HG02852 (cell line): Measurements from ENCODE around the gene SYNRG.
A peak's percentile ranks its signal among the peaks of the same experiment; 100 is the strongest.
"Not testable (repeated sequence)": the region's sequence is repeated elsewhere in the genome, so short reads cannot be mapped to it uniquely, and the experiment has no call there.

ENCODE experiments used
- ATAC-seq: cut with Tn5 transposase; IDR thresholded peaks from one replicate; pipeline ENCODE4 v1.9.1; 2021; ENCODE audit warnings: mild to moderate bottlenecking, moderate library complexity; ENCODE audit not compliant: unreplicated experiment

SYNRG gene, protein sequence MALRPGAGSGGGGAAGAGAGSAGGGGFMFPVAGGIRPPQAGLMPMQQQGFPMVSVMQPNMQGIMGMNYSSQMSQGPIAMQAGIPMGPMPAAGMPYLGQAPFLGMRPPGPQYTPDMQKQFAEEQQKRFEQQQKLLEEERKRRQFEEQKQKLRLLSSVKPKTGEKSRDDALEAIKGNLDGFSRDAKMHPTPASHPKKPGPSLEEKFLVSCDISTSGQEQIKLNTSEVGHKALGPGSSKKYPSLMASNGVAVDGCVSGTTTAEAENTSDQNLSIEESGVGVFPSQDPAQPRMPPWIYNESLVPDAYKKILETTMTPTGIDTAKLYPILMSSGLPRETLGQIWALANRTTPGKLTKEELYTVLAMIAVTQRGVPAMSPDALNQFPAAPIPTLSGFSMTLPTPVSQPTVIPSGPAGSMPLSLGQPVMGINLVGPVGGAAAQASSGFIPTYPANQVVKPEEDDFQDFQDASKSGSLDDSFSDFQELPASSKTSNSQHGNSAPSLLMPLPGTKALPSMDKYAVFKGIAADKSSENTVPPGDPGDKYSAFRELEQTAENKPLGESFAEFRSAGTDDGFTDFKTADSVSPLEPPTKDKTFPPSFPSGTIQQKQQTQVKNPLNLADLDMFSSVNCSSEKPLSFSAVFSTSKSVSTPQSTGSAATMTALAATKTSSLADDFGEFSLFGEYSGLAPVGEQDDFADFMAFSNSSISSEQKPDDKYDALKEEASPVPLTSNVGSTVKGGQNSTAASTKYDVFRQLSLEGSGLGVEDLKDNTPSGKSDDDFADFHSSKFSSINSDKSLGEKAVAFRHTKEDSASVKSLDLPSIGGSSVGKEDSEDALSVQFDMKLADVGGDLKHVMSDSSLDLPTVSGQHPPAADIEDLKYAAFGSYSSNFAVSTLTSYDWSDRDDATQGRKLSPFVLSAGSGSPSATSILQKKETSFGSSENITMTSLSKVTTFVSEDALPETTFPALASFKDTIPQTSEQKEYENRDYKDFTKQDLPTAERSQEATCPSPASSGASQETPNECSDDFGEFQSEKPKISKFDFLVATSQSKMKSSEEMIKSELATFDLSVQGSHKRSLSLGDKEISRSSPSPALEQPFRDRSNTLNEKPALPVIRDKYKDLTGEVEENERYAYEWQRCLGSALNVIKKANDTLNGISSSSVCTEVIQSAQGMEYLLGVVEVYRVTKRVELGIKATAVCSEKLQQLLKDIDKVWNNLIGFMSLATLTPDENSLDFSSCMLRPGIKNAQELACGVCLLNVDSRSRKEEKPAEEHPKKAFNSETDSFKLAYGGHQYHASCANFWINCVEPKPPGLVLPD (N-terminal part only)

GRCh38 chr17:37609170-37610040 is at the start of gene SYNRG:
Gene SYNRG, minus strand, starts transcription at chr17:37609418. Its CDS starts 63 bp downstream, at chr17:37609355.
- ATAC-seq: peak; percentile 86

DNA sequence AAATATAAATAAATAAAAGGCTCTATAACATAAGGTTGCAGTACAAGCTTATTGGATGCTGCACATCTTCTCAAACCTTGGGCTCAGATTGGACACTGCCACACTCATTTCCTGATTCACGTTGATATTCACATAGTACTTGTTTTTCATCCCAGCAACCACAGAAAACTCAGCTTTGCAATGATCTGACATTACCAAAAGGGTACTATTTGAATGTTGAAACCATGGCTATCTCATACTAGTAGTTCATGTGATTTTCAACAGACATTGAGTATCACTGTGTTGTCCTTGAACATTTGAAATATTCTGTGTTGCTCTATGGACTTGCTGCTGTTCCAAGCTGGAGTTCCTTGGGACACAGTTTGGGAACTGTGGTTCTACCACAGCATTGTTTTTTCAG is 48.0 kb upstream of the SYNRG start:
- ATAC-seq: no peak

DNA sequence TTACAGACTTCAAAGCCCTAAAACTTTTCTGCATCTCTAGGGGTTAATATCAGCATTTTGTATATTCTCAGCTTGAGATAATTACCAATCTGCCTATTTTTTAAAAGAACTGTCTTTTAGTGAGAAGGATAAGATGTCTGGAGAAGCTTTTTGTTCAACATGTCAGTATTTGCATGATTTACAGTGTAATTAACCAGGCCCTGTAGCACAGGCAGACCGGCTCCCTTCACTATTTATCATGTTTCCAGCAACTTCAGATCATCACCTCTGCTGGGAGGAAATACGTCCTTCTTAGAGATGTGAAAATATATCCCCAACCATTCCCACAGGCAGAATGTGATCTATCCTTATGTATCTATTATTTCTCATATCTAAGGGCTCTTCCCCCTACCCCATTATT is 42.6 kb upstream of the SYNRG start:
- ATAC-seq: no peak

DNA sequence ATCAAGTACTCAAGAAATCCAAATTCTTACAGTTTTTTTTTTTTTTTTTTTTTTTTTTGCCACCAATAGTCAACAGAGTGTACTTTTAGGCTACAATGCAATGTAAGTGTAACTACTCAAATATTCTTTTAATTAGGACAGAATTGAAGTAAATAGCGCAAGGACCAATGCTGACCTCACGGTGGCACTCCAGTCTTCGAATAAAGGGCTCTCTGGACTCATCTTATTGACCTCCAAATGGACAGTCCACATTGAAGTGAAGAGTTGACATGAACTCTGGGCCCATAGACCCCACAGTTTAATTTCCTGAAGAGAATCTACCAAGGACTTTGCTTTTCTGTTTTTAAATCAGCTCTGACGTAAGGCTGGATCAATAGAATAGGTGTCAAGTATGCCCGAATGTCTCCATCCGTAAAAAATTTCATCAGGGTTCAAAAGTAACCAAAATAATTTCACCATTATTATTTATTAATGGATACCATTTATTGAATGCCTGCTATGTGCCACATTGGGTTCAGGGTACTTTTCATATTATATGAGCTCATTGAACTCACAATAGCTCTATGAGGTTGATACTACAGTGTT is 41.3 kb upstream of the SYNRG start:
- ATAC-seq: no peak

DNA sequence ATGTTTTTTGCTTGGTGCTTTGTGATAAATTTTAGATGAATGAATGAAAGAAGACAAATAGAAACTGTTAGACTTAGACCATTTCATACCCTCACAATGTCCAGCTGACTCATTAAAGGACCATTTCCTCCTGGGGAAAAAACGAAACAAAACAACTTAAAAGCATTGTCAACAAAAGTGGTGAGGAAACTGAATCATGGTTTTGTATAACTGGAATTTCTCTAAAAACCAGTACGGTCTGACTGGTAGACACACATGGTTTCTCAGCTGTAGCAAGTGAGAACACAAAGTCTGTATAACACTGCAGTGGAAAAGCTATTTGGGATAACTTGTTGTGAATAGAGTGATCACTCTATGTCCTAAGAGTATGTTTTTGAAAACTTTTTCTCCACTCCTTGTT is 39.3 kb upstream of the SYNRG start:
- no peak for ATAC-seq

- no peak for ATAC-seq
Measured at GRCh38 chr17:37647856-37648255, 38.6 kb upstream of the SYNRG start.

DNA sequence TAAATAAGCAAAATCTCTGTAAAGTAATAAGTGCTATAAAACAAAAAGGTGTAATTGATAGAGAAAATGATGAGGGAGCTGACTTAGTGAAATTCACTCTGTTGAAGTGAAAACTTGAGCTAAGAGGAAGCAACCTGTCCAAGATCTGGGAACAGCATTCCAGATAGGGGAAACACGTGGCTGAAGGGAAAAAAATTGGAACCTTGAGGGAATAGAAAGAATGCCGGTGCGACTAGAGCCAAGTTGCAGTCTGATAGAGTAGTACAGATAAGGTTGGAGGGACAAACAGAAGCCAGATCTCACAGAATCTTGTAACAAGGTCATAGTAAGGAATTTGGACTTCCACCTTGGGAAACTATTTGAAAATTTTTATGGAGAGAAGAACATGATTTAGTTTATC is 34.7 kb upstream of the SYNRG start:
- no peak for ATAC-seq

GRCh38 chr17:37643118-37643766 is 34.0 kb upstream of the SYNRG start, which contains the start of gene DDX52:
Gene DDX52, minus strand, starts transcription at chr17:37643446. Its CDS starts 26 bp downstream, at chr17:37643420.
- peak; percentile 94 for ATAC-seq

DNA sequence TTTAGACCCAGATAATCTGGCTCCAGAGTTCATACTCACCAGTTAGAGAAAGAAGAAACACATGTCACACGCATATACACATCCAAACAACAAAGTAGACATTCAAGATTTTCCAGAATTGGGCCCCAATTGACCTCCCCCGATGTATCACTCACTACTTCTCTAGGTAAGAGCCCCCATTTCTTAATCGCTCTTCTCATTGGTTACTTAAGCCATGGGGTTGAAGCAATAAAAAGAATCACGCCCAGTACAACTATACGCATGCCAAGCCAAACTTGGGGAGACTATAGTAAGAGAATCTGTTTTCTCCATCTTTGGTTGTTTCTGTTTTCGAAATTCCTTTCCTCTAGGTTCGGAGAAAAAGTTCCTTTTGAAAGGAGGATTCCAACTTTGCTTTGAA is 33.5 kb upstream of the SYNRG start:
- no peak for ATAC-seq

DNA sequence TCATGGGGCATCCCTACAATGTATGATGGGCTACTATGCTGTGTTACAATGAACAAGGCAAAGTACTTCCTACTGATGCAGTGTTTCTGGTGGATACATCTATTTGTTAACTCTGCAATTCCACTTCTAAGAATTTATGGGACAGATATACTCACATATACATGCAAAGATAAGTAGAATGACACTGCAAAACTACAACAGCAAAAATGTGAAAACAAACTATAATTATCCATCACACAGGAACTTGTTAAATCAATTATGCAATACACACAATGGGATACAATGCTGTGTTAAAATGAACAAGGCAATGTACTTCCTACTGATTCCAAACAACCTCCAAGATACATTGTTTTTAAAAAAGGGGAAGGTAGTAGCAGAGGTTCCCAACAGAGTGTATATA is 30.8 kb upstream of the SYNRG start:
- ATAC-seq: no peak

DNA sequence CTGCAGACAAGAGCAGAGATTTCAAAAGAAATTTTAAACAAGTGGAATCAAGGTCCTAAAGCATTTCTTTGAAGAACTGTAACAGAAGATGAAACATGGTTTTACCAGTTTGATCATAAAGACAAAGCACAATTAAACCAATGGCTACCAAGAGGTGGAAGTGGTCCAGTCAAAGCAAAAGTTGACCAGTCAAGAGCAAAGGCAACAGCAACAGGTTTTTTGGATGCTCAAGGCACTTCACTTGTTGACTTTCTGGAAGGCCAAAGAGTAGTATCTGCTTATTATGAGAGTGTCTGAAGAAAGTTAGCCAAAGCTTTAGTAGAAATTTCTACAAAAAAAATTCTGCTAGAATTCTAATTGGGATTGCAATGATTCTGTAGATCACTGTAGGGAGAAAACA is 28.7 kb upstream of the SYNRG start:
- ATAC-seq: no peak

DNA sequence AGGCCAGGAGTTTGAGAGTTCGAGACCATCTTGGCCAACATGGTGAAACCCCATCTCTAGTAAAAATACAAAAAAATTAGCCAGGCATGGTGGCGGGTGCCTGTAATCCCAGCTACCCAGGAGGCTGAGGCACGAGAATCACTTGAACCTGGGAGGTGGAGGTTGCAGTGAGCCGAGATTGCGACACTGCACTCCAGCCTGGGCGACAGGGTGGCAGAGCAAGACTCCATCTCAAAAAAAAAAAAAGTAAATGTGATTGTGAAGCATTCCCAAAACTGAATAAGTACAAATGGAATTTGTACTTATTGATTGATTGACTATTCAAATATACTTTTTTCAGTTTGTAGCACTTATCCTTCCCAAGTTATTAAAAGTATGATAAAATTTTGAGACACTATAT is 7.2 kb upstream of the SYNRG start:
- not testable (repeated sequence) for ATAC-seq

DNA sequence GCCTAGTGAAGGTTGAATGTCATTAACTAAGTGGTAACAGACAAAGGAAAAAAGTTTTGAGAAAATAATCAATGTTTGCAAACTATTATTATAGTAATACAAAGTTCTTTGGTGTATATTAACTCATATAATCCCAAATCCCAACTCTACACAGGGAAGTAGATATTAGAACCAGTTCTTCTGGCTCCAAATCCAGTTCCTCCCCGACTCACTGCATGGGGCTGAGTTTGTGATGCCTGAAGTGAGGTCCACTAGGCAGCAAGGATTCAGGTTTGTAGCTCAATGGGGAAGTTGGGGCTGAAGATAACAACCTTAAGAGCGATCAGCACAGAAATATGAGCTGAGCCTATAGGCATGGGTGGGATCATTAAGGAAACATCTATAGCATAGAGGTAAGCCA is 5.6 kb upstream of the SYNRG start:
- ATAC-seq: no peak

DNA sequence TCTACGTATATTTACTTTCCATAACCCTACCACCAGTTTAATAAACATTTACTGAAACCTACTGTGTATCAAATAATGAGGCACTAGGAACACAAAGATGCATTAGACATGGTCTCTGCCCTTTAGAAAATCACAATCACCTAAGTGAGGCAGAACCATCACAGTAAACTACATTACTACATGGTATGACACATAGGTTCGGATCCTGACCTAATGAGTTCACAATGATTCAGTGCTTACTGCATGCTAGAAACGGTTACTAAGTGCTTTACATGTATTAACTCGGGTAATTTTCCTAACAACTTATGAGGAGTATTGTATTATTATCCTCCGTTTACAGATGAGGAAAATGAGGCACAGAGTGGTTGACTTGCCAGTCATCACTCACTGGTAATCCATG is 5.2 kb upstream of the SYNRG start:
- no peak for ATAC-seq

GRCh38 chr17:37610971-37611370 is 1.8 kb upstream of the SYNRG start:
- no peak for ATAC-seq

DNA sequence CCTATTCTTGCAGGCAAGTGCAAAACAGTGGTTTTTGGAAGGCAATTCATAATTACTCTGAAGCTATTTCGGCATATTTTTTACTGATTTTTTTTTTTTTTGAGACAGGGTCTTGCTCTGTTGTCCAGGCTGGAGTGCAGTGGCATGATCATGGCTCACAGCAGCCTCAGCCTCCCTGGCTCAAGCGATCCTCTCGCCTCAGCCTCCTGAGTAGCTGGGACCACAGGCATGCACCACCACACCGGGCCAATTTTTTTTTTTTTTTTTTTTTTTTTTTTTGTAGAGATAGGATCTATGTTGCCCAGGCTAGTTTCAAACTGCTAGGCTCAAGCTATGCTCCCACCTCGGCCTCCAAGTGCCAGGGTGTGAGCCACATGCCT is 813 bp upstream of the SYNRG start:
- ATAC-seq: not testable (repeated sequence)

DNA sequence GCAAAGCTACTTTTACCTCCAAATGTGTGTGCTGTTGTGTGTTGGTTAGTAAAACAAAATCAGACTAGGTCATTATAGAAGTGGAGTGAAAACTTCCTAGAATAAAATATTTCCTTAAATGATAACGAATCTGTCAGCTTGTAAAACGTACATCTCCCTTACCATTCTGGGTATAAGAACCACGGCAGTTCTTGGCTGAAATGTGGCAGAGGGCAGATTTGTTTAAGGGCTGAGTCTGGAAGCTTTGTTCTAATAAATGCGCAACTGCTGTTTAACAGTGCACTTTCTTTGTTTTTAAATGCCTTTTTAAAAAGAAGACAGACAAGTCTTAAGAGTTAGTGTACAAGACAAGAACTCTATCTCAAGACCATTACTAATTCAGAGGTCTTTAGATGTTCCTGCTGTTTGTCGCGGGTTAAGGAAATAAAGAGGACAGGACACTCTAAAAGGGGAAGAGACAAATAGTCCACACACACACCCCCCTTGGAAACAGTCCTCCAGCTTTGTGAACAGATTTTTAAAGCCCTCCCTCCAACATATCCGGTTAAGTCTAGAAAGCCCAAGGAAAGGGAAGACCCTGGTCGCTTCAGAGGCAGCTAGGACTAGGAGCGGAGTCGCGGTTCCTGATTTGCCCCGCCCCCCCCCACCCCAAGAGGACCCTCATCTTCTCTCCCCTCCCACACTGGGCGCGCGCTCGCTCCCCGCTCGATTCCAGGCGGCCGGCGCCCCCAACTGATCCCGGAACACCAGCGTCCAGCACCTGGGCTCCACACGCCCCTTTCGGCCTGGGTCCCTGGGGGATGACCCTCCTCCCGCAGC is 658 bp downstream of the SYNRG start:
- ATAC-seq: no peak

- ATAC-seq: no peak
Measured at GRCh38 chr17:37607637-37608331, 1.4 kb downstream of the SYNRG start.
